Spinal cord (tissue), 10 donors: Measurements from ENCODE around the gene ANKRD55. TPM values are rescaled to one million over a fixed set of nuclear protein-coding genes. Genes with fewer than 3 reads are reported as not detected.

Source experiments
- DNase-seq, 6 donors: peaks; one replicate each; pipeline versions ENCODE4 v3.0.0 to v3.0.0-alpha.2; 2013 to 2015; ENCODE audit warnings: low spot score in 6 of 6, low read depth in 4 of 6
- H3K27ac ChIP-seq: one replicate; pipeline ENCODE4 v1.5.1; 2013; ENCODE audit warnings: low read depth, low read length, control low read depth
- H3K27me3 ChIP-seq: one replicate; pipeline ENCODE4 v1.6.1; 2013; ENCODE audit warnings: low read length; ENCODE audit not compliant: control insufficient read depth, insufficient read depth
- H3K36me3 ChIP-seq: one replicate; pipeline ENCODE4 v1.6.1; 2013; ENCODE audit warnings: low read length; ENCODE audit not compliant: control insufficient read depth, insufficient read depth
- H3K4me1 ChIP-seq: one replicate; pipeline ENCODE4 v1.6.1; 2013; ENCODE audit warnings: low read length; ENCODE audit not compliant: control insufficient read depth, insufficient read depth
- H3K4me3 ChIP-seq: one replicate; pipeline ENCODE4 v1.5.1; 2013; ENCODE audit warnings: low read depth, low read length, control low read depth
- H3K9me3 ChIP-seq: one replicate; pipeline ENCODE4 v1.6.1; 2013; ENCODE audit warnings: low read length; ENCODE audit not compliant: control insufficient read depth, insufficient read depth
- WGBS: methylation state at CpG from one replicate; pipeline ENCODE4 v1.1.5; 2013; ENCODE audit warnings: missing lambda C conversion rate; ENCODE audit not compliant: insufficient coverage; 5-methylcytosine and 5-hydroxymethylcytosine counted together
- polyA plus RNA-seq, 2 donors: library from polyadenylated mRNA; unstranded; fragments of 120-200 nt; gene quantifications; one replicate each; pipeline ENCODE4 v1.2.1, GENCODE V29; 2013; ENCODE audit not compliant: insufficient read length in 2 of 2
- total RNA-seq, 2 donors: library from RNA; depleted of rRNA in 1 of 2; stranded (reverse); fragments of 120-200 nt in 1 of 2; fragments of >200 nt in 1 of 2; gene quantifications; one replicate each; pipeline versions ENCODE4 v1.2.3 to v1.2.4, GENCODE V29; 2013 to 2014
- donor health status: healthy.

Gene ANKRD55
- total and polyA plus RNA-seq, 4 donors = 3.9 to 14.0 (median 11.3) TPM

- no CpG with 5 or more reads among the region's 1 CpG for WGBS
- Histone ChIP-seq H3K27ac (no peak overlapping the region), H3K4me1 (no peaks in the 10 kb centered on the region), H3K27me3 (no peaks in the 10 kb centered on the region), H3K4me3 (no peak overlapping the region), H3K9me3 (no peaks in the 10 kb centered on the region), H3K36me3 (peaks cover 3% of the 10 kb centered on the region)
- no peak for DNase-seq
These were observed 88.9 kb downstream of the ANKRD55 start for GRCh38 chr5:56144211-56144610.

- no peaks in the 10 kb centered on the region for H3K9me3 ChIP-seq
- H3K27ac ChIP-seq = no peak overlapping the region
- H3K4me3 ChIP-seq = no peak overlapping the region
- peaks cover 3% of the 10 kb centered on the region for H3K36me3 ChIP-seq
- no peaks in the 10 kb centered on the region for H3K4me1 ChIP-seq
- WGBS = 100% methylated on average over 1 of the region's 2 CpGs
- DNase-seq = no peak
- H3K27me3 ChIP-seq = no peaks in the 10 kb centered on the region
These were observed 89.8 kb downstream of the ANKRD55 start for GRCh38 chr5:56143373-56143714.

- 90% methylated on average over 3 of the region's 5 CpGs for WGBS
- Histone ChIP-seq H3K27me3 (no peaks in the 10 kb centered on the region), H3K27ac (no peak overlapping the region), H3K9me3 (no peaks in the 10 kb centered on the region), H3K4me3 (no peak overlapping the region), H3K4me1 (no peaks in the 10 kb centered on the region), H3K36me3 (peaks cover 3% of the 10 kb centered on the region)
- DNase-seq = no peak
These were observed 90.3 kb downstream of the ANKRD55 start for GRCh38 chr5:56142614-56143372.

GRCh38 chr5:56142233-56142613 lies 90.9 kb downstream of the ANKRD55 start:
- H3K9me3 ChIP-seq = no peaks in the 10 kb centered on the region
- H3K36me3 ChIP-seq = peaks cover 3% of the 10 kb centered on the region
- no peaks in the 10 kb centered on the region for H3K4me1 ChIP-seq
- WGBS = 75% methylated on average over 4 of the region's 6 CpGs
- no peak overlapping the region for H3K4me3 ChIP-seq
- H3K27me3 ChIP-seq = no peaks in the 10 kb centered on the region
- DNase-seq = no peak
- no peak overlapping the region for H3K27ac ChIP-seq

- DNase-seq = no peak
- Histone ChIP-seq H3K27me3 (no peaks in the 10 kb centered on the region), H3K9me3 (no peaks in the 10 kb centered on the region), H3K4me1 (no peaks in the 10 kb centered on the region), H3K27ac (no peak overlapping the region), H3K4me3 (no peak overlapping the region), H3K36me3 (peaks cover 3% of the 10 kb centered on the region)
- no CpG with 5 or more reads among the region's 3 CpGs for WGBS
These were observed 93.1 kb downstream of the ANKRD55 start for GRCh38 chr5:56140073-56140472.

- Histone ChIP-seq H3K9me3 (no peaks in the 10 kb centered on the region), H3K4me1 (no peaks in the 10 kb centered on the region), H3K36me3 (no peaks in the 10 kb centered on the region), H3K4me3 (no peak overlapping the region), H3K27ac (no peak overlapping the region), H3K27me3 (no peaks in the 10 kb centered on the region)
- 100% methylated on average over 1 of the region's 2 CpGs for WGBS
- DNase-seq = no peak
These were observed 102.5 kb downstream of the ANKRD55 start for GRCh38 chr5:56130664-56131063.

GRCh38 chr5:56129288-56129687 lies 103.8 kb downstream of the ANKRD55 start:
- no CpG with 5 or more reads among the region's 4 CpGs for WGBS
- Histone ChIP-seq H3K4me1 (no peaks in the 10 kb centered on the region), H3K36me3 (no peaks in the 10 kb centered on the region), H3K27ac (no peak overlapping the region), H3K9me3 (no peaks in the 10 kb centered on the region), H3K27me3 (no peaks in the 10 kb centered on the region), H3K4me3 (no peak overlapping the region)
- no peak for DNase-seq

- Histone ChIP-seq H3K27me3 (no peaks in the 10 kb centered on the region), H3K4me3 (no peak overlapping the region), H3K9me3 (no peaks in the 10 kb centered on the region), H3K27ac (no peak overlapping the region), H3K36me3 (no peaks in the 10 kb centered on the region), H3K4me1 (no peaks in the 10 kb centered on the region)
- WGBS = no CpG with 5 or more reads among the region's 3 CpGs
- no peak for DNase-seq
These were observed 105.0 kb downstream of the ANKRD55 start for GRCh38 chr5:56128113-56128512.

GRCh38 chr5:56126487-56127179 lies 106.5 kb downstream of the ANKRD55 start:
- no peak overlapping the region for H3K4me3 ChIP-seq
- no peaks in the 10 kb centered on the region for H3K9me3 ChIP-seq
- H3K27ac ChIP-seq = no peak overlapping the region
- no peaks in the 10 kb centered on the region for H3K27me3 ChIP-seq
- no peaks in the 10 kb centered on the region for H3K4me1 ChIP-seq
- DNase-seq = peak in 3 of 6 donors; percentile 35 to 87 (median 75)
- H3K36me3 ChIP-seq = peaks cover 4% of the 10 kb centered on the region
- WGBS = 20% methylated on average over 2 of the region's 7 CpGs
